NCI-H146 (cell line): ENCODE data around the gene HIGD1C.
"Not testable (repeated sequence)": the region's sequence is repeated elsewhere in the genome, so short reads cannot be mapped to it uniquely, and the experiment has no call there.

ENCODE experiments used
- DNase-seq: peaks from one replicate; lab custom pipeline; 2025; lab: John Stamatoyannopoulos, UW

The HIGD1C gene

DNA sequence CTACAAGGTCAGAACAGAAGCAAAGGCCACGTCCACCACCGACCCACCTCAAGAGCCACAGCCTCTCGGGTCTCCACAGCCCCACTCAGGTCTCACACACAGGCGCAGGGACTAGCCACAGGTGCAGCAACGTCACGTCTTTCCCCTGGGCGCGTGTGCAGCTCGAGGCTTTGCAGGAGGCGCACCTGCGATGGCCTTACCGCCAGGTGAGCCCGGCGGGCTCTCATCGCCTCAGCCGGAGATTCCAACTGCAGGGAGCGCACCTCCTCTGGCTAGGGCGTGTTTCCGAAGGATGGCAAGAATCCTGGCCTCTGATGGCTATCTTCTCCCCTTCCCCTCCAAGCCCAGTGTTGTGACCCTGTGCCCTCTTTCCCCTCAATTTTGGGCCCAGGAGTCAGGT is at the start of gene HIGD1C:
TSS of gene HIGD1C (plus strand) at position 35 of the 400 bp plus-strand sequence. CDS start 1,455 bp downstream, outside the sequence.
- no peak for DNase-seq

DNA sequence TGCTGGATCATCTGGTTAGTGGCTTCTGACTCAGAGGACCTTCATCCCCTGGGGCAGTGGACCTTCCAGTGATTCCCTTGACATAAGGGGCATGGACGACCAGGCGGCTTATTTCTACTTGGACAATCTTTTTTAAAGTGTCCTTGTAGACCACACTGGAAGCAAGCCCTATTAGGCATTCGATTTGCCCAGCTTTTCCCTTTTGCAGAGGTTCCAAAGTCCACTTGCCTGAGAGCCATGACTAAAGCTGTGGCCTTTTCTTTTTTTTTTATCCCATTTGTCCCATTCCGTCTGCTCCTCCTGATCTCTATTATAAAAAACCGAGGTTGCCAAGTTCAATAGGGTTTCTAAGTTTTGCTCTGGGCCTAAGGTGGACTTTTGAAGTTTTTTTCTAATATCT is 43.9 kb upstream of the HIGD1C start:
- not testable (repeated sequence) for DNase-seq

DNA sequence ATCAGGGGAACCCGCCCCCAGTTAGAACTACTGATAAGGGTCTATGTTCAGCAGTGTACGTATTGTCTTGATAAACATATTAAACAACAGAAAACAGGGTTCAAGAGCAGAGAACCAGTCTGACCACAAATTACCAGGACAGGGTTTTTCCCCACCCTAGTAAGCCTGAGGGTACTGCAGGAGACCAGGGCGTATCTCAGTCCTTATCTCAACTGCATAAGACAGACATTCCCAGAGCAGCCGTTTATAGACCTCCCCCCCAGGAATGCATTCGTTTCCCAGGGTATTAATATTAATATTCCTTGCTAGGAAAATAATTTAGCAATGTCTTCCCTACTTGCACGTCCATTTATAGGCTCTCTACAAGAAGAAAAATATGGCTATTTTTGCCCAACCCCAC is 40.0 kb upstream of the HIGD1C start:
- not testable (repeated sequence) for DNase-seq

DNA sequence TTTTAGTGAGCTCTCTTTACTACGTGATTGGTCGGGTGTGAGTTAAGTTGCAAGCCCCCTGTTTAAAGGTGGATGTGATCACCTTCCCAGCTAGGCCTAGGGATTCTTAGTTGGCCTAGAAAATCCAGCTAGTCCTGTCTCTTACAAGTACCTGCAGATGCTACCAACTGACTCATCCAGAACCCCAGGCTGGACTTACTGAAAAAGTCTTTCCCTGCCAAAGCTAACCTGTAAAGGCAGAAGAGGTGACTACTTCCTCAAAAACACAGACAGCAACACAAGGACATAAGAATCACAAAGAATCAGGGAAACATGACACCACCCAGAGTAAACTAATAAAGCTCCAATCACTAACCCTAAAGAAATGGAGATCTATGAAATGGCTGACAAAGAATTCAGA is 39.1 kb upstream of the HIGD1C start:
- DNase-seq: no peak

DNA sequence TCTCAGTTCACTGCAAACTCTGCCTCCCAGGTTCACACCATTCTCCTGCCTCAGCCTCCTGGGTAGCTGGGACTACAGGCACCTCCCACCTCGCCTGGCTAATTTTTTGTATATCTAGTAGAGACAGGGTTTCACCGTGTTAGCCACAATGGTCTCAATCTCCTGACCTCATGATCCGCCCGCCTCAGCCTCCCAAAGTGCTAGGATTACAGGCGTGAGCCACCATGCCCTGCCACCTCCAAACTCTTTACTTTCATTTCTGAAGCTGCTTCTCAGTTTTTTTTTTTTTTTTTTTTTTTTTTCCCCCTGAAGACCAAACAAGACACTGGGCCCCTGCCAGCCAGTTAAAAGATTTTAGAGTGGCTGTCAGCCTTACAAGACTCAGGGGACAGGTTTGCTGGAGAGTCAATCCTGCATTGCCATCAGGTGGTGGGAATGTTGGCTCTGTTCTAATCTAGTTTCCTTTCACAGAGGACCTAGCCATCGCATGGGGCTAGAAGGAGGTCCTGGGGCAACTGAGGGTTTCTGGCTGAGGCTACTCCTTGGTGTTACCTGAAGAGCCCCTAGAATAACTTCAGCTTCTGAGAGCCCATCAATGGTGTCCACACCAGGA is 37.4 kb upstream of the HIGD1C start:
- no peak for DNase-seq

DNA sequence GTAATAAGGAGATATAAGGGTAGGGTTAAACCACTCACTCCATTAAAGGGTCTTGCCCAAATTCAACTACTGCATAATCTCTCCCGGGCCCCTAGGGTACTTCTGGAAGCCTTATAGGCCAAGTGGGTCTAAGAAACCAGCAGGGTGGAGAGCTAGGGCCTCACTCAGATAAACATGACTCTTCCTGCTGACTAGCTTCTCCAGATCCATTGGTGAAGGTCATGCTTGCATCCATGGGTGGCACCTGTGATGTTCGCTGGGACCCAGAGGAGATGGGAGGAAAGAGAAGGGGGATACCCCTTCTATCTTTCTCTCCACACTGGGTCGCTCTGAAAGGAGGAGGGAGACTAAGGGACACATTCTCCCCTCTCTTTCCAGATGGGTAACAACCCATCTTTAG is 36.1 kb upstream of the HIGD1C start:
- no peak for DNase-seq

DNA sequence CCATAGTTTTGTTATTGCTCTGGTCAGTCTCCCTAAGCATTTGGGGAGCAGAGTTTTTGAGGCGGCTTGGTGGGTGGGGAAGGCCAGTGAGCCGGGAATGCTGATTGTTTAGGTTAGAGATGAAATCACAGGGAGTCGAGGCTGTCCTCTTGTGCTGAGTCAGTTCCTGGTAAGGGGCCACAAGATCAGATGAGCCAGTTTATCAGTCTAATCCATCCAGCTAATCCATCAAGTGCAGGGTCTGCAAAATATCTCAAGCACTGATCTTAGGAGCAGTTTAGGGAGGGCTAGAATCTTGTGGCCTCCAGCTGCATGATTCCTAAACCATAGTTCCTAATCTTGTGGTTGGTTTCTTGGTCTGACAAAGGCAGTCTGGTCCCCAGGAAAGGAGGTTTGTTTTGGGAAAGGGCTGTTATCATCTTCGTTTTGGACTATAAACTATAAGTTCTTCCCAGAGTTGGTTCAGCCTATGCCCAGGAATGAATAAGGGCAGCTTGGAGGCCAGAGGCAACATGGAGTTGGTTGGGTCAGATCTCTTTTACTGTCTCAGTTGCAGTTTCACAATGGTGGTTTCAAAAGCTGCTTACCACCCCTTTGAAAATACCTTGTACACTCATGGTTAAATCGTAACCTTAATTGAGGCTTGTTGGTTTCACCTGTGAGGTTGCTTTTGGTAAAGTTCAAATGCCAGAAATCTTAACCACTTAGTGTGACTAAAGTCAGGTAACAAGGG is 33.6 kb upstream of the HIGD1C start:
- no peak for DNase-seq

DNA sequence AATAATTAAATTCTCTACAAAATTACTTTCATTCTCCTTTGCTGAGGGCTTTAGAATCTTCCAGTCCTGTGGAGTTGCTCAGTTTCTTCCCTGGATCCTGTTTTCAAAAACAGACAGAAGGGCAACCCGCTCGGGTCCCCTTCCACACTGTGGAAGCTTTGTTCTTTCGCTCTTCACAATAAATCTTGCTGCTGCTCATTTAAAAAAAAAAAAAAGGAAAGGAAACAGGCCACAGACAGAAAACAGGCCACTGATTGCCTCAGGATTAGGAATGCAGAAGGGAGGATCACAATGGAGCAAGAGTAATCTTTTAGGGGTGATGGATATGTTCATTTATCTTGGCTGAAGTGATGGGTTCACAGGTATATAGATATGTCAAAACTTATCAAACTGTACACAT is 29.5 kb upstream of the HIGD1C start:
- DNase-seq: no peak

DNA sequence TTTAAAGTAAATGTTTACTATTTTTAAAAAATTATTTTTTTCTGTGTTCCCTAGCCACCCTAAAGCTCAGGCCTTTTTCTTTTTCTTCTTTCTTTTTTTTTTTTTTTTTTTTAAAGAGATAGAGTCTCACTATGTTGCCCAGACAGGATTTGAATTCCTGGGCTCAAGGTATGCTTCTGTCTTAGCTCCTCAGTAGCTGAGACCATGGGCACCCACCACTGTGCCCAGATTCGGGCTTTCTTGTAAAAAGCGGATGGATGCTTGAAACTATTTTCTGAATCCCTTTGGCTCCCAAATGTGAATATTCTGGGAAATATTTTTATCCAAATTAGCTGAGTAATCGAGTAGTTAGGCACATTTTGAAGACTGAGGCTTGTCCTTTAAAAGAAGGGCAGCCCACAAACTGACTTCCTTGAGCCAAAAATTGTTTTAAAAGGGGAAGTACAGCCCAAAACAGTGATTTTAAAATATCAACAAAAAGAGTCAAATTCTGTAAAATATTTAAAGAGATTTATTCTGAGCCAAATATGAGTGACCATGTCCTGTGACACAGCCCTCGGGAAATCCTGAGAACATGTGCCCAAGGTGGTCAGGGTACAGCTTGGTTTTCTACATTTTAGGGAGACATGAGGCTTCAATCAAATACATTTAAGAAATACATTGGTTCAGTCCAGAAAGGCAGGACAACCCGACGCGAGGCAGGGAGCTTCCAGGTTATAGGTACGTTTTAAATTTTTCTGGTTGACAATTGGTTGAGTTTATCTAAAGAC is 28.8 kb upstream of the HIGD1C start:
- DNase-seq: peak; percentile 42

DNA sequence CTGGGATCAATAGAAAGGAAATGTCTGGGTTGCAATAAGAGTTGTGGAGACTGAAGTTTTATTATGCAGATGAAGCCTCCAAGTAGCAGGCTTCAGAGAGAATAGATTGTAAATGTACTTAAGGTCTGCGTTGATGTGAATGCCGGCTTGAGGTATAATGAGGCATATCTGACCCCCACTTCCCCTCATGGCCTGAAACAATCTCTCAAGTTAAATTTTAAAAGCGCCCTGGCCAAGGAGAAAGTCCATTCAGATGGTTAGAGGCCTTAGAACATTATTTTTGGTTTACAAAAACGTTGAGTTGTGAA is 28.3 kb upstream of the HIGD1C start:
- DNase-seq: no peak

DNA sequence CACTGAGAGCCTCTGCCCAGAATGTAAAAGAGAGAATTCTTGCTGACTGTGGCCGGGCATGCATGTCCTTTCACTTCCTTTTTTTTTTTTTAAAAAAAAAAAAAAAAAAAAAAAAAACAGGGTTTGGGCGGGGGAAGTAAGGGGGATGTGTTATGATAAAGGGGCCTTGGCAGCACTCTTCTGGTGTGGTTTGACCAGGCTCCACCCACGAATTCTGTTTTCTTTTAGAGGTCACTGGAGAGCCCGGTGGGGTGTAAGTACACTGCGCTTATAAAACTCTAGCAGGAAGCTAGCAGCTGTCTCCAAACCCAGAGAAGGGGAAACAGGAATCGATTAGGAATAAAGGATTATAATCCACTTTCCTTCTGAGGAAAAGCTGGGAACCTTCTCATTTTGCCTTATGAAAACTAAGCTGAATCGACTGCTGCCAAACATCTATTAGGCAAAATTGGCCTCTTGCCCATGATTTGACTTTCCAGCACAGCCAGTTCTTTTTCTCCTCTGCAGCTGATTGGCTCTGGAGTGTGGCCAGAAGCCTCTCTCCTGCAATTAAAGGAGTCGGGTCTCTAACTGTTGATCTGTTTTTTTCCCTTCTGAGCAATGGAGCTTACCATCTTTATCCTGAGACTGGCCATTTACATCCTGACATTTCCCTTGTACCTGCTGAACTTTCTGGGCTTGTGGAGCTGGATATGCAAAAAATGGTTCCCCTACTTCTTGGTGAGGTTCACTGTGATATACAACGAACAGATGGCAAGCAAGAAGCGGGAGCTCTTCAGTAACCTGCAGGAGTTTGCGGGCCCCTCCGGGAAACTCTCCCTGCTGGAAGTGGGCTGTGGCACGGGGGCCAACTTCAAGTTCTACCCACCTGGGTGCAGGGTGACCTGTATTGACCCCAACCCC is 27.7 kb upstream of the HIGD1C start:
- peak; percentile 94 for DNase-seq

DNA sequence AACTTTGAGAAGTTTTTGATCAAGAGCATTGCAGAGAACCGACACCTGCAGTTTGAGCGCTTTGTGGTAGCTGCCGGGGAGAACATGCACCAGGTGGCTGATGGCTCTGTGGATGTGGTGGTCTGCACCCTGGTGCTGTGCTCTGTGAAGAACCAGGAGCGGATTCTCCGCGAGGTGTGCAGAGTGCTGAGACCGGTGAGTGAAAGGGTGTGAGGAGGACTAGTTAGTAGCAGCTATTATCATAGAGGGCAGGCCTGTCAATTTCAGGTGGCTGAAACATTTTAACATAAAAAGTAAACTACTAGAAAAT is 27.0 kb upstream of the HIGD1C start:
- DNase-seq: peak; percentile 43

DNA sequence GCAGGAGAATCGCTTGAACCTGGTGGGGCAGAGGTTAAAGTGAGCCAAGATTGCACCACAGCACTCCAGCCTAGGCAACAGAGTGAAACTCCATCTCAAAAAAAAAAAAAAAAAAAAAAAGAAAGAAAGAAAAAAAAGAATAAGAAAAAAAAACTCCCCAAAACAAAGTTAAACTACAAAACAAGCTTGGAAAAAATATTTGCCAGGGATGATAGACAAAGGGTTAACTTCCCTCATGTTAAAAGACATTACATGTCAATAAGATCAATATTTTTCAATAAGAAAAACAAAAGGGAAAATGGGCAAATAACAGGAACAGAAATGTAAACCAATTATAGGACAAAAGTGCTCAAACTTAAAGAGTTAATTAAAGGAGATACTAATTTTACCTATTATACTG is 26.4 kb upstream of the HIGD1C start:
- DNase-seq: no peak

DNA sequence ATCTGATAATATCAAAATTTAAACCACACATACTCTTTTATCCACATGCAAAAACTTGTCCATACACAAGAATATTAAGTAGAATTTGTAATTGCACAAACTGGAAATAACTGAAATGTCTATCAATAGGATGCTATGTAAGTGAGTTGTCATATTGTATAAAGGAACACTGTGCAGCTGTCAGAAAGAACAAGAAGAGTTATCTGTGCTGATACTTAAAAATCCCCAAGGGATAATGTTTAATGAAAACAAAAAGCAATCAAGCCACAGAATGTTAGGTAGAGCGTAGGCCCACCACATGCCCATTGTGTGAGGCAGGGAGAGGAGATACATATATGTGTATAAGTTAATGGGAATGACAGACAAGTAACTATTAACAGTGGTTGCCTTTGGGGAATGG is 25.9 kb upstream of the HIGD1C start:
- DNase-seq: no peak

DNA sequence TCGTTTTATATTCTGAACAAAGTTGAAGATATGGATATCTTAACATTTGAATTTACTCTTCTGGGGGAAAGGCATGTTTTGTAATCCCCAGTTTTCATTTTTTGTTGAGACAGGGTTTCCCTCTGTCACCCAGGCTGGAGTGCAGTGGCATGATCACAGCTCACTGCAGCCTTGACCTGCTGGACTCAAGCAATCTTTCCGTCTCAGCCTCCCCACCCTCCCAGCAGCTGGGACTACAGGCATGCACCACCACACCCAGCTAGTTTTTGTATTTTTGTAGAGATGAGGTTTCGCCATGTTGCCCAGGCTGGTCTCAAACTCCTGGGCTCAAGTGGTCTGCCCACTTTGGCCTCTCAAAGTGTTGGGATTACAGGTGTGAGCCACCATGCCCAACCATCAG is 25.4 kb upstream of the HIGD1C start:
- DNase-seq: not testable (repeated sequence)

DNA sequence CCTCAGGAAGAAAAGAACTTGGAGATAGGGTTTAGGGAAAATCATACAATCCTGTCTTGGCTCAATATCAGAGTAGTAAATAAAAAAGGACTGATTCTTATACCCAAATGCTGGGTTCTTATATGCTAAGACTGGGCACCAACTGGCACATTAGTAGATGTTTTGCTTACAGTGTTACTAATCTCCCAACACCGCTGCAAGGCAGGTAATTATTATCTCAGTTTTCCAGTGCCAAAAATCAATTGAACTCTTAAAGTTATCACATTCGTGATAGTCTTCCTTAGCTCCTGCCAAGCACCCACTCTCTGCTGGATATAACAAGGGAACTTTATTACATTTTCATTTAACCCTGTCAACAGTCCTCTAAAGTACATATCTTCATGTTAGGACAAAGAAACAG is 25.0 kb upstream of the HIGD1C start:
- DNase-seq: no peak

DNA sequence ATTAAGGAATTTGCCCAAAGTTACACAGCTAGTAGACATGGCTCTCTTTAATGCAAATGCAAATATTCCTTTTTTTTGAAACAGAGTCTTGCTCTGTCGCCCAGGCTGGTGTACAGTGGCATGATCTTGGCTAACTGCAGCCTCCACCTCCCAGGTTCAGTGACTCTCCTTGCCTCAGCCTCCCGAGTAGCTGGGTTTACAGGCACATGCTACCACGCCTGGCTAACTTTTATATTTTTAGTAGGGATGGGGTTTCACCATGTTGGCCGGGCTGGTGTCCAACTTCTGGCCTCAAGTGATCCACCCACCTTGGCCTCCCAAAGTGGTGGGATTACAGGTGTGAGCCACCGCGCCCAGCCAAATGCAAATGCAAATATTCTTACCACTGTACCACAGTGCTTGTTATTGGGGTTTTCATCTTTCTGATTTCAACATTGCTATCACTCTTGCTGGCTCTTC is 24.5 kb upstream of the HIGD1C start:
- no peak for DNase-seq

DNA sequence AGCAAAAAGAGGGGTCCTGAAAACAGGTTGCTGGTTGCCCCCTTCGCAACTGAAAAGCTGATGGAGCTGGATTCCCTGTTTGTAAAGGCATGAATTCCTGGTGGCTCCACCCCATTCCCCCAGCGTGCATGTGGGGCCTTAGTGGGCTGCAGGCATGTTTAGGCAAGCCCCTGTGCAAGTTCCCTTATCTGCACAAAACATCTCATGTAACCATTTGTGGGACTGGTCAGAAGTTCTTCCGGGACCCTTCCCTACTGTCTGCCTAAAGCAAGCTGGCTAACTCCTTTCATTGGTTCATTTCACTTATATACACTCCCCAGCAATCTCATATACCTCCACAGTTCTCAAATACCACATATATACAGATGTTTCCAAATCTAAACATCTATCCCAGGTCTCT is 24.0 kb upstream of the HIGD1C start:
- no peak for DNase-seq

DNA sequence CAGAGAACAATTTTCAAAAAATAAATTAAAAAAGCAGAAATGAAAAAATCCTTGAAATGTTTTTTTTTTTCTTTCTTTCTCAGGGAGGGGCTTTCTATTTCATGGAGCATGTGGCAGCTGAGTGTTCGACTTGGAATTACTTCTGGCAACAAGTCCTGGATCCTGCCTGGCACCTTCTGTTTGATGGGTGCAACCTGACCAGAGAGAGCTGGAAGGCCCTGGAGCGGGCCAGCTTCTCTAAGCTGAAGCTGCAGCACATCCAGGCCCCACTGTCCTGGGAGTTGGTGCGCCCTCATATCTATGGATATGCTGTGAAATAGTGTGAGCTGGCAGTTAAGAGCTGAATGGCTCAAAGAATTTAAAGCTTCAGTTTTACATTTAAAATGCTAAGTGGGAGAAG is 22.5 kb upstream of the HIGD1C start:
- no peak for DNase-seq

DNA sequence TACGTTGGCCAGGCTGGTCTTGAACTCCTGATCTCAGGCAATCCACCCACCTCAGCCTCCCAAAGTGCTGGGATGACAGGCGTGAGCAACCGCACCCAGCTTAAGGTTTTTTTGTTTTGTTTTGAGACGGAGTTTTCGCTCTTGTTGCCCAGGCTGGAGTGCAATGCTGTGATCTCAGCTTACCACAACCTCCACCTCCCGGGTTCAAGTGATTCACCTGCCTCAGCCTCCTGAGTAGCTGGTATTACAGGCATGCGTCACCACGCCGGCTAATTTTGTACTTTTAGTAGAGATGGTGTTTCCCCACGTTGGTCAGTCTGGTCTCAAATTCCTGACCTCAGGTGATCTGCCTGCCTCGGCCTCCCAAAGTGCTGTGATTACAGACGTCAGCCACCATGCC is 21.9 kb upstream of the HIGD1C start:
- DNase-seq: not testable (repeated sequence)

DNA sequence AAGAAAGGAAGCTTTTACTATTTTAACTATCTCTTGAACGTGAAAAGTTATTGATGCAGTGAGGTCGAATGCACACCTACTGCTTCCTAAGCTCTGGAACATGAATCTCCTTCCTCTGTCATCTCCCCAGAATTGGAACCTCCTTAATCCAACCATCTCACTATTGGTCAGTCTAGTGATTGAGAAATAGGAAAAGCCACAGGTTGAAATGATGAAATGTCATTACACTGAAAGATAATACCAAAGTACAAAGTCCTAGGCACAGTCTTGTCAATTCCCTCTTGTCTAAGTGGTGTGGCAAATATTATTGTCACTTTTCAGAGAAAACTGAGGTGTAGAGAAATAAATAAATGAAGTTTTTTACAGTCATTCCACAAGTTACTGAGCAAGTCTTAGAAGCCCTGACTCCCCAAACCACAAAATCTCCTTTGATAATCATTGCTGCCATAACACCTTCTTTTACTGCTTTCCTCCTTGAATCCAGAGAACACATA is 19.5 kb upstream of the HIGD1C start:
- no peak for DNase-seq

DNA sequence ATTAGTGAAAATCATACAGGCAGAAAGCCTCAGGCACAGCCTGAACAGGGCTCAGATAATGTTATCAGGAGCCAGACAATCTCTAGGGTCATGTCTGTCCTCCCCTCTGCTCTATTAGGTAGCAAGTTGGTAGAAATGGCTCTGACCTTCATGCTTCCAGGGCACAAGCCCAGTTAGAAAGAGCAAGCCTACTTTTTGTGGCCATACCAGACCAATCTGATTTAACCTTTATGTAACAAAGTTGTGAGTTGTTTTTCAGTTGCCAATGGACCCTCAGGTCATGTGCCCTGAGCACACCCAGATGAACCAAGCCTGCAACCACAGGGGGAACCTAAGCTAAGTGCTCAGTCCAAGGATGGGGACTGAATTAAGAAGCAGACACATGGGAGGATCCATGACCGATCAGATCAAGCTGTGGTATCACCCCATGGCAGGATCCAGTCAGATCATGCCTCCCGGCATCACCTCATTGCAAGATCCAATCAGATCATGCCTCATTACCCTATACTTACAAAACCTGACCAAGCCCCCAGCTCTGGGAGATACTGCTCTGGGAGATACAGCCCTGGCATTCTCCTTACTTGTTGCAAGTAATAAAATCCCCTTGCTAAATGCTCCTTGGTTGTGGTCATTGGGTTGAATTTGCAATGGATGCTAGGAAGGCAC is 18.8 kb upstream of the HIGD1C start:
- DNase-seq: peak; percentile 75
